ENCODE data around the gene FBXO46. TPM values are rescaled to one million over a fixed set of nuclear protein-coding genes. Genes with fewer than 3 reads are reported as not detected.

FBXO46 gene
- total RNA-seq, 1 donor from 2014 or later = 29.9 TPM

GRCh38 chr19:45777395-45777961, 46.8 kb upstream of the FBXO46 start:
- Mint-ChIP-seq H3K27ac (ENCODE audit: unreplicated experiment) (no peak overlapping the region), H3K27me3 (ENCODE audit: unreplicated experiment) (peaks cover 20% of the 10 kb centered on the region), H3K4me1 (ENCODE audit: unreplicated experiment) (peaks cover 12% of the 10 kb centered on the region), H3K36me3 (ENCODE audit: low read depth, unreplicated experiment) (peaks cover 35% of the 10 kb centered on the region), H3K4me3 (ENCODE audit: unreplicated experiment) (no peak overlapping the region), H3K9me3 (ENCODE audit: unreplicated experiment) (no peaks in the 10 kb centered on the region)
- no peak for DNase-seq (ENCODE audit: low spot score)
- TF ChIP-seq, protein P1, sequence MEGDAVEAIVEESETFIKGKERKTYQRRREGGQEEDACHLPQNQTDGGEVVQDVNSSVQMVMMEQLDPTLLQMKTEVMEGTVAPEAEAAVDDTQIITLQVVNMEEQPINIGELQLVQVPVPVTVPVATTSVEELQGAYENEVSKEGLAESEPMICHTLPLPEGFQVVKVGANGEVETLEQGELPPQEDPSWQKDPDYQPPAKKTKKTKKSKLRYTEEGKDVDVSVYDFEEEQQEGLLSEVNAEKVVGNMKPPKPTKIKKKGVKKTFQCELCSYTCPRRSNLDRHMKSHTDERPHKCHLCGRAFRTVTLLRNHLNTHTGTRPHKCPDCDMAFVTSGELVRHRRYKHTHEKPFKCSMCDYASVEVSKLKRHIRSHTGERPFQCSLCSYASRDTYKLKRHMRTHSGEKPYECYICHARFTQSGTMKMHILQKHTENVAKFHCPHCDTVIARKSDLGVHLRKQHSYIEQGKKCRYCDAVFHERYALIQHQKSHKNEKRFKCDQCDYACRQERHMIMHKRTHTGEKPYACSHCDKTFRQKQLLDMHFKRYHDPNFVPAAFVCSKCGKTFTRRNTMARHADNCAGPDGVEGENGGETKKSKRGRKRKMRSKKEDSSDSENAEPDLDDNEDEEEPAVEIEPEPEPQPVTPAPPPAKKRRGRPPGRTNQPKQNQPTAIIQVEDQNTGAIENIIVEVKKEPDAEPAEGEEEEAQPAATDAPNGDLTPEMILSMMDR (IDR thresholded peaks at IDR 0.05; ENCODE audit: unreplicated experiment) = no peak

- TF ChIP-seq, protein P1 (IDR thresholded peaks at IDR 0.05; ENCODE audit: unreplicated experiment) = no peak
- Mint-ChIP-seq H3K27me3 (ENCODE audit: unreplicated experiment) (peaks cover 31% of the 10 kb centered on the region), H3K36me3 (ENCODE audit: low read depth, unreplicated experiment) (peaks cover 41% of the 10 kb centered on the region), H3K4me3 (ENCODE audit: unreplicated experiment) (peak overlapping the region; percentile 47), H3K9me3 (ENCODE audit: unreplicated experiment) (no peaks in the 10 kb centered on the region), H3K4me1 (ENCODE audit: unreplicated experiment) (peaks cover 15% of the 10 kb centered on the region), H3K27ac (ENCODE audit: unreplicated experiment) (no peak overlapping the region)
- DNase-seq (ENCODE audit: low spot score) = no peak
These were observed 44.1 kb upstream of the FBXO46 start for GRCh38 chr19:45774765-45775164.

DNA sequence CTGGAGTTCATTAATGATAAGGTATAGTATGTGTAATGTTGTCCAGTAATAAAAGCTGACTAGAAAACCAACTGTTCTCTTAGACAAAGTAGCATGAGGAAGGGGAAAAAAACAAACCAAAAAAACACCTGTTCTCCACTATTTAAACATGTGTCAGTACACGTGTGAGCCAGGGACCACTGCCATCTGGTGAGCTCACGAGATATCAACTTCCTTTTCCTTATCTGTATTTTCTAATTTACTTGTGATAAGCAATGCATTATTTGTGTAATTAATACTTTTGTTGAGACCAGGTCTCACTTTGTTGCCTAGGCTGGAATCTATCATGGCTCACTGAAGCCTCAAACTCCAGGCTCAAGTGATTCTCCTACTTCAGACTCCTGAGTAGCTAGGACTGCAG, 42.7 kb upstream of the FBXO46 start:
- H3K4me1 Mint-ChIP-seq (ENCODE audit: unreplicated experiment) = peaks cover 9% of the 10 kb centered on the region
- no peak overlapping the region for H3K4me3 Mint-ChIP-seq (ENCODE audit: unreplicated experiment)
- TF ChIP-seq, protein P1 (IDR thresholded peaks at IDR 0.05; ENCODE audit: unreplicated experiment) = no peak
- peaks cover 31% of the 10 kb centered on the region for H3K36me3 Mint-ChIP-seq (ENCODE audit: low read depth, unreplicated experiment)
- DNase-seq (ENCODE audit: low spot score) = no peak
- no peak overlapping the region for H3K27ac Mint-ChIP-seq (ENCODE audit: unreplicated experiment)
- H3K9me3 Mint-ChIP-seq (ENCODE audit: unreplicated experiment) = no peaks in the 10 kb centered on the region
- H3K27me3 Mint-ChIP-seq (ENCODE audit: unreplicated experiment) = peaks cover 28% of the 10 kb centered on the region

GRCh38 chr19:45772912-45773311, 42.2 kb upstream of the FBXO46 start:
- H3K27me3 Mint-ChIP-seq (ENCODE audit: unreplicated experiment) = peaks cover 28% of the 10 kb centered on the region
- H3K9me3 Mint-ChIP-seq (ENCODE audit: unreplicated experiment) = no peaks in the 10 kb centered on the region
- TF ChIP-seq, protein P1 (IDR thresholded peaks at IDR 0.05; ENCODE audit: unreplicated experiment) = no peak
- peaks cover 28% of the 10 kb centered on the region for H3K36me3 Mint-ChIP-seq (ENCODE audit: low read depth, unreplicated experiment)
- peaks cover 9% of the 10 kb centered on the region for H3K4me1 Mint-ChIP-seq (ENCODE audit: unreplicated experiment)
- H3K4me3 Mint-ChIP-seq (ENCODE audit: unreplicated experiment) = no peak overlapping the region
- no peak overlapping the region for H3K27ac Mint-ChIP-seq (ENCODE audit: unreplicated experiment)
- no peak for DNase-seq (ENCODE audit: low spot score)

DNA sequence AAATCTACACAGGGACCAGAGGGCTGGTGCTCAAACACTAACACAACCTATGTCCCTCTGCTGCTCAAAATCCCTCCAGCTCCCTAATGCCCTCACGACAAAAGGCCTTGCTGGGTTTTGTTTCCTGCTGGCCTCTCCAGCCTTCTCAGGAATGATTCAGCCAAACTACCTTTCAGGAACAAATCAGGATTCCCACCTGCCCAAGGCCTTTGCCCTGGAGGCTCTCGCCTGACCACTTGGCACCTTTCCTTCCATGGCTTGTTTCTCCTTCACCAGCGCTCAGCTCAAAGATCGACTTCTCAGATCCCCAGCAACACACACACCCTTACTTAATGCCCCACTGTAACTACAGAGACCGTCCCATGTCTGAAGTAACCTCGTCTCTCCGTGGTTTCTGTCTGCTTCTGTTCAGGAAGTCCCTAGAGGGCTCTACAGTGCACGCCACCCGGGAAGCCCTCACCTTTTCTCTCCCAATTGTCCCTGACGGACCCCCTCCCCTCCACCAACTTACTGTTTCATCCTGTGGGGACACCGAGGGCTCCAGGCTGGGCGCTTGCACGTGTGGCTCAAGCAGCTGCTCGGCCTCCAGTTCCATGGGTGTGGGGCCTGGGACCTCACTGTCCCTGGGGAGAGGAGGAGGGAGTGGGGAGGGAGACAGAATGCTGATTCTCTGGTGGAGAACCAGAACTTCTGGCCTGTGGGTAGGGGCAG, 41.6 kb upstream of the FBXO46 start:
- no peaks in the 10 kb centered on the region for H3K9me3 Mint-ChIP-seq (ENCODE audit: unreplicated experiment)
- H3K4me3 Mint-ChIP-seq (ENCODE audit: unreplicated experiment) = peak overlapping the region; percentile 75
- peaks cover 26% of the 10 kb centered on the region for H3K27me3 Mint-ChIP-seq (ENCODE audit: unreplicated experiment)

More for the DNA sequence above, 41.6 kb upstream of the FBXO46 start:
- no peak for DNase-seq (ENCODE audit: low spot score)
- H3K27ac Mint-ChIP-seq (ENCODE audit: unreplicated experiment) = peak overlapping the region; percentile 13
- TF ChIP-seq, protein P1 (IDR thresholded peaks at IDR 0.05; ENCODE audit: unreplicated experiment) = no peak
- H3K36me3 Mint-ChIP-seq (ENCODE audit: low read depth, unreplicated experiment) = peaks cover 24% of the 10 kb centered on the region
- H3K4me1 Mint-ChIP-seq (ENCODE audit: unreplicated experiment) = peaks cover 9% of the 10 kb centered on the region

All from endothelial cell (in vitro differentiated cells).